Sigmoid colon (tissue), 4 donors: ENCODE data around the gene RBFOX2.

Experiments
- EP300 ChIP-seq, 4 donors: sonication (generic); formaldehyde crosslinking; IDR thresholded peaks; one replicate each; pipeline ENCODE4 v1.6.1; 2017; ENCODE audit warnings: antibody characterized with exemption in 4 of 4
- POLR2A ChIP-seq, 2 donors: fragments of 450-650 bp; IDR thresholded peaks; one replicate each; pipeline ENCODE4 v1.6.1; 2016; ENCODE audit warnings: antibody characterized with exemption in 2 of 2, mild to moderate bottlenecking in 2 of 2, moderate library complexity in 2 of 2
- POLR2AphosphoS5 ChIP-seq, 4 donors: sonication (generic); formaldehyde crosslinking; IDR thresholded peaks; one replicate each; pipeline ENCODE4 v1.6.1; 2017; ENCODE audit warnings: antibody characterized with exemption in 4 of 4
- TF ChIP-seq, protein P1 (sequence below), 4 experiments: fragments of 450-650 bp in 3 of 4; fragments of 200-600 bp in 1 of 4; IDR thresholded peaks; one replicate each; pipeline ENCODE4 v1.5.1; 2016 to 2019; ENCODE audit warnings: antibody characterized with exemption in 4 of 4, mild to moderate bottlenecking in 3 of 4, moderate library complexity in 2 of 4

DNA sequence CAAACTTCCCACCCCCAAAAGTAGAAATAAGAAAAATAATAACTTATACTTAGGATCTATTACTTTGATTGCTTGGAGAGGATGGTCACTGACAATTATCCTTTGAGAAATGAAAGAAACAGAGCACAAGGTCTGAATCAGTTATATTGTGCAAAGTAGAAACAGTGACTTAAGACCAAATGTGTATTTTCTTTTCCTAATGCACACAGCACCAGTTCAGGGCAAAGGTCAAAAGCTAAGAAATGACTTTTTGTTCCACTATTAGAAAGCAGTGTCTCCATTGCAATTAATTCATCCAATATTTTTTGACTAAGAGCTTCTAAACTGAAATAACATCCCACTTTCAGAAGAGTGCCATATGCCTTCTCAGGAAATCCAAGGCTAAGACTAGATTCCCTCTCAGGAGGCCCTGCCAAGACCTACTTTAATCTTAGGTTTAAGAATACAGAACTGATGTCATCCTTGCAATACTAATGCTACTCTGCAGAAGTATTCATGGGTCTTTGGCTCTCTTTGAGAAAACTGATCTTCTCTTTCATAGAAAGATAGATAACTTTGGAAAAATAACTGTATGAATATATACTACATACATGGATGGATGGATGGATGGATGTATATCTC is 164.0 kb downstream of the RBFOX2 start:
- TF ChIP-seq, protein P1, sequence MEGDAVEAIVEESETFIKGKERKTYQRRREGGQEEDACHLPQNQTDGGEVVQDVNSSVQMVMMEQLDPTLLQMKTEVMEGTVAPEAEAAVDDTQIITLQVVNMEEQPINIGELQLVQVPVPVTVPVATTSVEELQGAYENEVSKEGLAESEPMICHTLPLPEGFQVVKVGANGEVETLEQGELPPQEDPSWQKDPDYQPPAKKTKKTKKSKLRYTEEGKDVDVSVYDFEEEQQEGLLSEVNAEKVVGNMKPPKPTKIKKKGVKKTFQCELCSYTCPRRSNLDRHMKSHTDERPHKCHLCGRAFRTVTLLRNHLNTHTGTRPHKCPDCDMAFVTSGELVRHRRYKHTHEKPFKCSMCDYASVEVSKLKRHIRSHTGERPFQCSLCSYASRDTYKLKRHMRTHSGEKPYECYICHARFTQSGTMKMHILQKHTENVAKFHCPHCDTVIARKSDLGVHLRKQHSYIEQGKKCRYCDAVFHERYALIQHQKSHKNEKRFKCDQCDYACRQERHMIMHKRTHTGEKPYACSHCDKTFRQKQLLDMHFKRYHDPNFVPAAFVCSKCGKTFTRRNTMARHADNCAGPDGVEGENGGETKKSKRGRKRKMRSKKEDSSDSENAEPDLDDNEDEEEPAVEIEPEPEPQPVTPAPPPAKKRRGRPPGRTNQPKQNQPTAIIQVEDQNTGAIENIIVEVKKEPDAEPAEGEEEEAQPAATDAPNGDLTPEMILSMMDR (IDR thresholded peaks at IDR 0.05), result no peak
- TF ChIP-seq POLR2A (IDR thresholded peaks at IDR 0.05) (no peak), EP300 (IDR thresholded peaks at IDR 0.05) (no peak), POLR2AphosphoS5 (IDR thresholded peaks at IDR 0.05) (no peak)
